GM18868 (cell line): ENCODE measurements around the gene XPC.

Source experiments
- ATAC-seq: cut with Tn5 transposase; IDR thresholded peaks from one replicate; pipeline ENCODE4 v1.9.1; 2021; ENCODE audit warnings: mild to moderate bottlenecking, moderate library complexity; ENCODE audit not compliant: unreplicated experiment

Gene XPC

GRCh38 chr3:14150078-14150477 lies 28.3 kb downstream of the XPC start:
- no peak for ATAC-seq

DNA sequence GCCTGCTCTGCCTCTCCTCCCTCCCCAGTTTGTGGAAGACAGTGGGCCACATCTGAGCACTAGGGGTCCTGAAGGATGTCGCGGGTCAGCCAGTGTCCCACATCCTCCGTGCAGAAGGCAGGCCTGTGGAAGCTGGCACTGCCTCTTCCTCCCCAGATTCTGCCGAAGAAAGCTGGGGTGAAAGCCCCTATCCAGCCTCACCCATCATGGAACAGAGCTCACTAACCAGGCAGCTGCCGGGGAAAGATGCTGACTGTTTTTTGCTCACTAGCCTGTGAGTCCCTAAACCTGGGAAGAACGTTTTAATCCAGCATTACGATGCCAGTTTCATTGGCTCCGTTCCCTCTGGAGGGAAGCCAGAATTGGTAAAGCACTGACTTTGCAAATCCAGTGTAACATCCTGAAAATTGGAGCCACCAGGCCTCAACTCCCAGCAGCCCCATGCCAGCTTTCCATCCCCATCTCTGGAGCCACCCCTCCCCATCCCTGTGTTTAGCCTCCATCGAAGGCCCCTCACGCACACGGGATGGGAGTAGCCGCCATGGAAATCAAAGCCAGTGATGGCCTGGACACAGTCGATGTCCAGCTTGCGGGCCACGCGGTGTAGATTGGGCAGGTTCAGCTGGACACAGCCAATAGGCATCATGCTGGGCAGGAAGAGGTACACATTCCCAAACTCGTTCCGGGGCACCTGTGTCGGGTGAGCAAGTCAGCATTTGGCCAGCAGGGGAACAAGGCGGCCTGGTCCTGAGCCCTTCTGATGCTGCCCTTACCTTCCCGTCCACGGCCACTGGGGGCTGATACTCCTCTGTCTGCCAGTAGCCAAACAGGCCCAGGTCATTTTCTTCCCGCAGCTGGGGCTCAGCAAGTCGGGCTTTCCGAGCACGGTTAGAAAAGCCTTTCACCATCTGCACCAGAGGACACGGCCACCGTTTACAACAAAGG lies 30.1 kb downstream of the XPC start:
- no peak for ATAC-seq

DNA sequence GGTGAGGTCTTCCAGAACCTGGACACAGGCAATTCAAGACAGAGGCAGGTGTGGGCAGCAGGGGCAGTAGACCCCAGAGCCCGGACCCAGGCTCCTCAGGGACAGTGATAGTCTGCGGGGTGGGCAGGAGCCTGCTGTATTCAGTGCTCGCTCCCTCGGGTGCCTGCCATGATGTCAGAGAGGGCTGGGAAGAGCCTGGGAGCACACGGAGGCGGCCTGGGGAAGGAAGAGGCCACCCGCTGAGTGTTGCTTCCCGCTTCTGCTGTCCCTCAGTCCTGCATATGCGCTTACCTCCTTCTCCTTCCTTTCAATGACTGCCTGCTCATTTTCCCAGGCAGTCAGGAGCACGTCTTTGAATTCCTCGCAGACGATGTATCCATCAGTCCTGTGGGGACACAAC lies 30.8 kb downstream of the XPC start:
- ATAC-seq: no peak

DNA sequence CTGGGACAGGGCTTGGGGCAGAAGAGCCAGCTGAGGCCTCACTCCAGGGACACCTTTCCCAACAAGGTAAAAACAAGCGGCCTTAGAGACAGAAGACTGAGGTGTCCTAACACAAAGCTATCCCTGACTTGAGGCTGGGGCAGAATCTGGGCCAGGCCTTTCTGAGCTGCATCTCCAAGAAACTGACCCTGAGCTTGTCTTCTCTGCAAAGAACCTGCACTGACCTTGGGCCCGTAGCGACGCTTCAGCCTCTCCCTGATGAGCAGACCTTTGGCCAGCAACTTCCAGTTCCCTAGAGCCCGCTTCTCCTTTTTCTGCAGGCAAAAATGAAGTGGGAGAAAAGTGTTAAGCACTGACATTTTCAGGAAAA lies 31.4 kb downstream of the XPC start:
- ATAC-seq: no peak

- ATAC-seq: no peak
These were observed 31.9 kb downstream of the XPC start for GRCh38 chr3:14146381-14147065.

DNA sequence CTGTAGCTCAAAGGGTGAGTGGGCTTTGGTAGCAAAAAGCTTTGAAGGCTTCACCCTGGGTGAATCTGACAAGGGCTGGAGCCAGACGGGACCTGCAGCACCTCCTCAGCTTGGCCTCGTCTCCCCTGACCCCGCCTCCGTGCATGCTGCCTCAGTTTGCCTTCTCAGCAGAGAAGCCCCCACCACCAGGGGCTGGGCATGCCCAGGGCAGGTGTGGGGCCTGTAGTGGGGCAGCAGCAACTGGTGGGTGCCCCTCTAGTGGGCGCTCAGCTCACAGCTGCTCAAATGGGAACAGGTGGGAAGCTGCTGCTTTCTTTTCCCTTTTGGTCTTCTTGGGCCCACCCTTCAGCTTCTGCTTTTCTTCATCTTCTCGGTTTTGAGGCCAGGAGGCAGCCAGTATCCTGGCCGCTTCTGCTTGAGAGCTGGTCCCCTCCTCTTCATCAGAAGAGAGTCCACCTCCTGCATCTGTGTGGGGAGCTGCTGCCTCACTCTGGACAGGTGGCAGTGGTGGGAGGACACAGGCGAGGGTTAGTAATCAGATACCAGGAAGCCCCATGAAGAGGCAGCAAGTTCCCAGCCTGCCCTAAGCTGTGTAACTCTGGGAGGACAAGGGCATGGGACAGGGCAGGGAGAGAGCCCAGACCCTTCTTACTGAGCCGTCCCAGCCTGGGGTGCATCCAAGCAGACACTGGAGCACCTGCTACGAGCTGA lies 32.6 kb downstream of the XPC start:
- no peak for ATAC-seq

GRCh38 chr3:14145236-14145635 lies 33.2 kb downstream of the XPC start:
- no peak for ATAC-seq

- peak; percentile 98 for ATAC-seq
These were observed 33.9 kb downstream of the XPC start for GRCh38 chr3:14144423-14145075.

GRCh38 chr3:14143271-14144225 lies 34.9 kb downstream of the XPC start:
- no peak for ATAC-seq

DNA sequence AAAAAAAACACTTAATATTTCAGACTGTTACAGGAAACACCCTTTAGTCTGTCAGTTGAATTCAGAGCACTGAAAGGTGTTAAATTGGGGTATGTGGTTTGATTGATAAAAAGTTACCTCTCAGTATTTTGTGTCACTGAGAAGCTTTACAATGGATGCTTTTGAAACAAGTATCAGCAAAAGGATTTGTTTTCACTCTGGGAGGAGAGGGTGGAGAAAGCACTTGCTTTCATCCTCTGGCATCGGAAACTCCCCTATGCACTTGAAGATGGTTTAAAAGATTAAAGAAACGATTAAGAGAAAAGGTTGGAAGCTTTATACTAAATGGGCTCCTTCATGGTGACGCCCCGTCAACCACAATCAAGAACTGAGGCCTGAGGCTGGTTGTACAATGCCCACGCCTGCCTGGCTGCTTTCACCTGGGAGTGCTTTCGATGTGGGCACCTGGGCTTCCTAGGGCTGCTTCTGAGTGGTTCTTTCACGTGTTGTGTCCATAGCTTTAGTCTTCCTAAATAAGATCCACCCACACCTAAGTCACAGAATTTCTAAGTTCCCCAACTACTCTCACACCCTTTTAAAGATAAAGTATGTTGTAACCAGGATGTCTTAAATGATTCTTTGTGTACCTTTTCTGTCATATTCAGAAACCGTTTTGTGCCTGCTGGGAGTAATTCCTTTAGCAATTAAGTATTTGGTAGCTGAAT lies 35.7 kb downstream of the XPC start:
- ATAC-seq: no peak

DNA sequence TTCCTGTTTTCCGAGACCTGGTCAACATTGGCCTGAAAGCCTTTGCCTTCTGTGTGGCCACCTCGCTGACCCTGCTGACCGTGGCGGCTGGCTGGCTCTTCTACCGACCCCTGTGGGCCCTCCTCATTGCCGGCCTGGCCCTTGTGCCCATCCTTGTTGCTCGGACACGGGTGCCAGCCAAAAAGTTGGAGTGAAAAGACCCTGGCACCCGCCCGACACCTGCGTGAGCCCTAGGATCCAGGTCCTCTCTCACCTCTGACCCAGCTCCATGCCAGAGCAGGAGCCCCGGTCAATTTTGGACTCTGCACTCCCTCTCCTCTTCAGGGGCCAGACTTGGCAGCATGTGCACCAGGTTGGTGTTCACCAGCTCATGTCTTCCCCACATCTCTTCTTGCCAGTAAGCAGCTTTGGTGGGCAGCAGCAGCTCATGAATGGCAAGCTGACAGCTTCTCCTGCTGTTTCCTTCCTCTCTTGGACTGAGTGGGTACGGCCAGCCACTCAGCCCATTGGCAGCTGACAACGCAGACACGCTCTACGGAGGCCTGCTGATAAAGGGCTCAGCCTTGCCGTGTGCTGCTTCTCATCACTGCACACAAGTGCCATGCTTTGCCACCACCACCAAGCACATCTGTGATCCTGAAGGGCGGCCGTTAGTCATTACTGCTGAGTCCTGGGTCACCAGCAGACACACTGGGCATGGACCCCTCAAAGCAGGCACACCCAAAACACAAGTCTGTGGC lies 36.6 kb downstream of the XPC start:
- no peak for ATAC-seq

DNA sequence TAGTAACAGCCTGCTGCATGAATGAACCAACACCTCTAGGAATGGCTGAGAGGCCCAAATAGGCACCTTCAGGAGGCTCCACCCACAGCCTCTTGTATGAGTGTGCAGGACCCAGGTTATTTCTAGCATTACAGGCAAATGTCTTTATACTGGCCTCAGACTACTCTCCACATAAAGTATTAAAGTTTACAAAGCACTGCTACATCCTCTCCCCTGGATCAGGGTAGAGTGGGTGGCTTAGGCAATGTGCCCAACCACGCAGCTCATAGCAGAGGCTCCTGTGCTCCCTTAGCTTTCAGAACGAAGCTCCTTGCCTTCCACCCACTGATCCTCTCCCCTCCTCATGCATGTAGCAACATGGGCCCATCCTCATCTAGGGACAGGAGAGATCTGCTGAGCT lies 37.3 kb downstream of the XPC start:
- ATAC-seq: no peak

GRCh38 chr3:14140668-14141067 lies 37.7 kb downstream of the XPC start:
- no peak for ATAC-seq

- no peak for ATAC-seq
These were observed 38.6 kb downstream of the XPC start for GRCh38 chr3:14139771-14140170.

- ATAC-seq: no peak
These were observed 39.3 kb downstream of the XPC start for GRCh38 chr3:14138878-14139655.

DNA sequence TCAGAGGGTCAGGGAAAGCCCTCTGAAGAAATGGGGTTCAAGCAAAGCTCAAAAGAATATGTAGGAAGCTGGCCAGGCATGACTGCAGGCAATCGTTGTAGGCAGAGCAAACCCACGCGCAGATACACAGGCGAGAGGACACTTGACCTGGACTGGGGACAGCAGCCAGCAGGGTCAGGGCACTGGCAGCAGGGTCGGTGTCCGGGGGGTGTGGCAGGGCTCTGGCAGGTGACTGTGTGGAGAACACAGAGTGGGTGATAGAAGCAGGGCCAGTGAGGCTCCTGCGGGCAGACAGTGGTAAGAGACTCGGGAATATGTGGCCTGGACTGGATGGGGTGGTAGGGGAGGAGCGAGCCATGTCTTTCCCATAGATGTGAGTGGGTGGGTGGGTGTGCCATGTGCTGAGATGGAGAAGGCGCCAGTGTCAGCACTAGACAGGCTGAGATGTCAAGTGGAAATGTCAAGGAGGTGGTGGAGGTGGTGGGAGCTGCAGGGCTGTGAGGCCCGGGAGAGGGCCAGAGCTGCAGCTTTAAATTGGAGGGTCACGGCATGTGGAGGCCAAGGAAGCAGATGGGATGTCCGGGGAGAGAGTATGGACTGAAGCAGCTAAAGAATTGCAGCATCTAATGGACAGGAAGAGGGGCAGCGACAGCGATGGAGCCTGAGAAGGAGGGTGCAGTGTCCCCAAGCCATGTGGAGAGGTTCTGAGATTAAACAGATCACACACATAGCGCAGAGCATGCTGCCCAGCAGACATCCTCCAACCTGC lies 40.1 kb downstream of the XPC start:
- no peak for ATAC-seq

- ATAC-seq: no peak
These were observed 41.0 kb downstream of the XPC start for GRCh38 chr3:14137445-14137844.
